ENCODE results near the gene DNMT3L.
"Not testable (repeated sequence)": the region's sequence is repeated elsewhere in the genome, so short reads cannot be mapped to it uniquely, and the experiment has no call there.

The DNMT3L gene

GRCh38 chr21:44275041-44275440, 13.3 kb upstream of the DNMT3L start:
- no peak for FAIRE-seq

- FAIRE-seq, result no peak
Observed at GRCh38 chr21:44273046-44273445, 11.3 kb upstream of the DNMT3L start.

- no peak for FAIRE-seq
Observed at GRCh38 chr21:44272284-44272858, 10.7 kb upstream of the DNMT3L start.

- FAIRE-seq, result no peak
Observed at GRCh38 chr21:44271558-44272283, 10.0 kb upstream of the DNMT3L start.

- no peak for FAIRE-seq
Observed at GRCh38 chr21:44269090-44269489, 7.4 kb upstream of the DNMT3L start.

- FAIRE-seq, result no peak
Observed at GRCh38 chr21:44267655-44268142, 6.0 kb upstream of the DNMT3L start.

GRCh38 chr21:44265734-44266270, 4.1 kb upstream of the DNMT3L start:
- FAIRE-seq, result no peak

- no peak for FAIRE-seq
Observed at GRCh38 chr21:44263768-44264167, 2.1 kb upstream of the DNMT3L start.

GRCh38 chr21:44263221-44263760, 1.6 kb upstream of the DNMT3L start:
- FAIRE-seq, result no peak

GRCh38 chr21:44262338-44263056, 800 bp upstream of the DNMT3L start:
- no peak for FAIRE-seq

GRCh38 chr21:44260791-44261631, 686 bp downstream of the DNMT3L start:
- FAIRE-seq, result no peak

- FAIRE-seq, result no peak
Observed at GRCh38 chr21:44260066-44260465, 1.6 kb downstream of the DNMT3L start.

- no peak for FAIRE-seq
Observed at GRCh38 chr21:44259082-44259705, 2.5 kb downstream of the DNMT3L start.

- FAIRE-seq, result no peak
Observed at GRCh38 chr21:44258056-44258725, 3.5 kb downstream of the DNMT3L start.

GRCh38 chr21:44255511-44255981, 6.2 kb downstream of the DNMT3L start:
- no peak for FAIRE-seq

- FAIRE-seq, result no peak
Observed at GRCh38 chr21:44253832-44254710, 7.6 kb downstream of the DNMT3L start.

- not testable (repeated sequence) for FAIRE-seq
Observed at GRCh38 chr21:44249204-44250037, 12.3 kb downstream of the DNMT3L start.

- FAIRE-seq, result not testable (repeated sequence)
Observed at GRCh38 chr21:44247904-44248303, 13.8 kb downstream of the DNMT3L start.

- not testable (repeated sequence) for FAIRE-seq
Observed at GRCh38 chr21:44243980-44244379, 17.7 kb downstream of the DNMT3L start.
